Neutrophil (primary cell): ENCODE measurements around the gene HEXA.

ENCODE experiments used
- H3K27ac ChIP-seq: fragments of 200-600 bp; sonication (generic); 2 replicates; pipeline ENCODE4 v1.5.1; 2016; ENCODE audit warnings: mild to moderate bottlenecking, moderate library complexity
- H3K27me3 ChIP-seq: fragments of 200-600 bp; sonication (generic); 2 replicates; pipeline ENCODE4 v1.6.0; 2016; ENCODE audit warnings: mild to moderate bottlenecking
- H3K36me3 ChIP-seq: fragments of 200-600 bp; sonication (generic); 2 replicates; pipeline ENCODE4 v1.5.1; 2017
- H3K4me1 ChIP-seq, 2 experiments: fragments of 200-600 bp in 1 of 2; sonication (generic) in 1 of 2; 1 replicate in 1 of 2; 2 replicates in 1 of 2; pipeline versions ENCODE4 v1.5.1 to v1.6.1; 2013 to 2016; ENCODE audit warnings: low read depth in 1 of 2, low read length in 1 of 2, mild to moderate bottlenecking in 1 of 2, moderate library complexity in 1 of 2; ENCODE audit not compliant: control insufficient read depth in 1 of 2, insufficient read depth in 1 of 2
- H3K4me3 ChIP-seq, 2 experiments: fragments of 200-600 bp in 1 of 2; sonication (generic) in 1 of 2; 1 replicate in 1 of 2; 2 replicates in 1 of 2; pipeline ENCODE4 v1.5.1; 2013 to 2016; ENCODE audit warnings: low read depth in 1 of 2, low read length in 1 of 2, mild to moderate bottlenecking in 1 of 2, moderate library complexity in 1 of 2
- H3K9me3 ChIP-seq: fragments of 200-600 bp; sonication (generic); 2 replicates; pipeline ENCODE4 v1.5.1; 2016
- CTCF ChIP-seq: fragments of 200-600 bp; sonication (generic); IDR thresholded peaks from 2 replicates; pipeline ENCODE4 v1.5.1; 2016; ENCODE audit warnings: antibody characterized with exemption

The HEXA gene

GRCh38 chr15:72338617-72339321 is 37.0 kb downstream of the HEXA start:
- no peak overlapping the region for H3K4me3 ChIP-seq
- no peaks in the 10 kb centered on the region for H3K9me3 ChIP-seq
- H3K27ac ChIP-seq, result peak overlapping the region; percentile 55
- H3K27me3 ChIP-seq, result no peaks in the 10 kb centered on the region
- H3K4me1 ChIP-seq, result peaks cover 14 to 16% of the 10 kb centered on the region in 2 experiments
- no peak for TF ChIP-seq CTCF
- peaks cover 34% of the 10 kb centered on the region for H3K36me3 ChIP-seq

DNA sequence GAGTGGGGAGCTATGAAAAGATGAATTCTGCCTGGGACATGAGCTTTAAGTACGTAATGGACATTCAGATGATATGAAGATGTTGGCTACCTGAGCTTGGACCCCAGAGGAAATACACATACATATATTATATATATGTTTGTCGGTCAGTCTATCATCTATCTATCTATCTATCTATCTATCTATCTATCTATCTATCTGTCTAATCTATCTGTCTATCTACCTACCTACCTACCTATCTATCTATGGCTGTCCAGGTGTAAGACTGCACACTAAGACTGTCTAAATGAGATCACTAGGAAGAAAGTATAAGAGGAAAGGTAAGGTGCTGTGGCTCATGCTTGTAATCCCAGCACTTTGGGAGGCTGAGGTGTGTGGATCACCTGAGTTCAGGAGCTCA is 37.7 kb downstream of the HEXA start:
- no peaks in the 10 kb centered on the region for H3K27me3 ChIP-seq
- H3K4me3 ChIP-seq, result no peak overlapping the region
- peak overlapping the region; percentile 55 for H3K27ac ChIP-seq
- peaks cover 14 to 16% of the 10 kb centered on the region in 2 experiments for H3K4me1 ChIP-seq
- peaks cover 28% of the 10 kb centered on the region for H3K36me3 ChIP-seq
- no peaks in the 10 kb centered on the region for H3K9me3 ChIP-seq
- no peak for TF ChIP-seq CTCF

DNA sequence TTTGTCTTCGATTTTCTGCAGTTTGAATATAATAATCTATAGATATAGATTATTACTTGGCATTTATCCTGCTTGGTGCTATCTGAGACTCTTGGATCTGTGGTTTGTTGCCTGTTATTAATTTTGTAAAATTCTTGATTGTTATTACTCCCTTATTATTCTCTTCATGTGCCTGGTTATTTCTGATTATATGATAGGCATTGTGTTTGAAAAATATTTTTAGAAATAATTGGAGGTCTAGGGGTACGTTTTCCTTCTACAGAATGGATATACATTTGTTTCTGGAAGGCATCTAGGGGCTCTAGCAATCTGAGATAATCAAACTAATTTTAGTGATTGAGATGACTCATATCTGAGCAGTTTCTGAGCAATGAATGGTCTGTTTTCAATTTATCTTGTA is 41.0 kb downstream of the HEXA start:
- Histone ChIP-seq H3K4me3 (no peak overlapping the region), H3K36me3 (peaks cover 15% of the 10 kb centered on the region), H3K27ac (no peak overlapping the region), H3K4me1 (peaks cover 12 to 14% of the 10 kb centered on the region in 2 experiments), H3K27me3 (no peaks in the 10 kb centered on the region), H3K9me3 (no peaks in the 10 kb centered on the region)
- no peak for TF ChIP-seq CTCF

DNA sequence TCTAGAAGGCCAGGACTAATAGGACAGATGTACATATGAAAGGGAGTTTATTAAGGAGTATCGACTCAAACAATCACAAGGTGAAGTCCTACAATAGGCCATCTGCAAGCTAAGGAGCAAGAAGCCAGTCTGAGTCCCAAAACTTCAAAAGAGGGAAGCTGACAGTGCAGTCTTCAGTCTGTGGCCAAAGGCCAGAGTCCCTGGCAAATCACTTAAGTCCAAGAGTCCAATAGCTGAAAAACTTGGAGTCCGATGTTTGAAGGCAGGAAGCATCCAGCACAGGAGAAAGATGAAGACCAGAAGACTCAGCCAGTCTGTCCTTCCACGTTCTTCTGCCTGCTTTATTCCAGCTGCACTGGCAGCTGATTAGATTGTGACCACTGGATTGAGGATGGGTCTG is 44.8 kb downstream of the HEXA start:
- no peak for TF ChIP-seq CTCF
- H3K9me3 ChIP-seq, result no peaks in the 10 kb centered on the region
- no peak overlapping the region for H3K4me3 ChIP-seq
- H3K36me3 ChIP-seq, result peaks cover 22% of the 10 kb centered on the region
- no peaks in the 10 kb centered on the region for H3K27me3 ChIP-seq
- H3K4me1 ChIP-seq, result no peaks in the 10 kb centered on the region
- no peak overlapping the region for H3K27ac ChIP-seq

DNA sequence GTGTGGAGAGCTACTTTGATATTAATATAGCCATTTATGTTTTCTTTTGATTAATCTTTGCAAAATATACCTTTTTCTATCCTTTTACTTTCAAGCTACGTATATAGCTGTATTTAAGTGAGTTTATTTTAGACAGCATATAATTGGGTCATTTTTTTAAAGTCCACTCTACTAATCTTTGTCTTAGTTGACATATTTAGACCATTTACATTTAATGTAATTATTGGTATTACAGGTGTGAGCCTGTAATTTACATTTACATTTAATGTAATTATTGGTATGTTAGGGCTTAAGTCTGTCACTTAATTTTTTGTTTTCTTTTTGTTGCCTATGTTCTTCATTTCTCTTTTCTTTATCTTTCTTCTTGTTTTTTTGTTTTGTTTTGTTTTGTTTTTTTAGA is 52.1 kb downstream of the HEXA start:
- H3K36me3 ChIP-seq, result peaks cover 17% of the 10 kb centered on the region
- H3K4me3 ChIP-seq, result no peak overlapping the region
- H3K27me3 ChIP-seq, result peaks cover 18% of the 10 kb centered on the region
- H3K4me1 ChIP-seq, result peaks cover 5 to 10% of the 10 kb centered on the region in 2 experiments
- H3K9me3 ChIP-seq, result no peaks in the 10 kb centered on the region
- no peak overlapping the region for H3K27ac ChIP-seq
- TF ChIP-seq CTCF, result no peak
